Keratinocyte (primary cell): ENCODE data around the gene INPP5A. TPM values are rescaled to one million over a fixed set of nuclear protein-coding genes. Genes with fewer than 3 reads are reported as not detected.

Experiments
- DNase-seq: peaks from one replicate; pipeline ENCODE4 v3.0.0-alpha.2; 2011; ENCODE audit warnings: low read depth, missing footprints, low spot score
- FAIRE-seq: peaks from 2 replicates; lab custom pipeline; 2011; peaks lifted over from hg19 to GRCh38; lab: Jason Lieb, UNC
- H2AFZ ChIP-seq: 2 replicates; pipeline ENCODE4 v1.6.0; 2012; ENCODE audit warnings: low read length, control low read depth, inconsistent platforms; ENCODE audit not compliant: control insufficient read depth
- H3K27ac ChIP-seq: 2 replicates; pipeline ENCODE4 v1.5.1; 2011; ENCODE audit warnings: low read length; ENCODE audit not compliant: control insufficient read depth, insufficient read depth
- H3K27me3 ChIP-seq: 3 replicates; pipeline ENCODE4 v1.6.0; 2011; ENCODE audit warnings: low read length; ENCODE audit not compliant: control insufficient read depth, insufficient read depth; ENCODE audit errors: extremely low read depth
- H3K36me3 ChIP-seq, 2 experiments: 2 replicates in 1 of 2; 3 replicates in 1 of 2; pipeline ENCODE4 v1.5.1; 2011; ENCODE audit warnings: low read length in 2 of 2, mild to moderate bottlenecking in 1 of 2; ENCODE audit not compliant: control insufficient read depth in 2 of 2, insufficient read depth in 2 of 2; ENCODE audit errors: extremely low read depth in 1 of 2
- H3K4me1 ChIP-seq: 3 replicates; pipeline ENCODE4 v1.5.1; 2011; ENCODE audit warnings: low read length; ENCODE audit not compliant: control insufficient read depth, insufficient read depth; ENCODE audit errors: extremely low read depth
- H3K4me2 ChIP-seq: 3 replicates; pipeline ENCODE4 v1.6.0; 2011; ENCODE audit warnings: low read depth, low read length; ENCODE audit not compliant: control insufficient read depth, insufficient read depth; ENCODE audit errors: extremely low read depth
- H3K4me3 ChIP-seq, 3 experiments: fragments of 200-600 bp in 1 of 3; sonication (generic) in 1 of 3; 2 replicates in 2 of 3; 3 replicates in 1 of 3; pipeline ENCODE4 v1.5.1; 2011 to 2016; ENCODE audit warnings: low read length in 3 of 3, mild to moderate bottlenecking in 3 of 3, control low read depth in 2 of 3, inconsistent platforms in 1 of 3, low read depth in 1 of 3, mixed read lengths in 1 of 3, mixed run types in 1 of 3, moderate library complexity in 1 of 3; ENCODE audit not compliant: control insufficient read depth in 2 of 3, insufficient read depth in 2 of 3; ENCODE audit errors: extremely low read depth in 1 of 3
- H3K79me2 ChIP-seq: 2 replicates; pipeline ENCODE4 v1.6.0; 2012; ENCODE audit warnings: low read length; ENCODE audit not compliant: control insufficient read depth, insufficient read depth
- H3K9ac ChIP-seq: 3 replicates; pipeline ENCODE4 v1.6.0; 2011; ENCODE audit warnings: low read length; ENCODE audit not compliant: control insufficient read depth, insufficient read depth; ENCODE audit errors: extremely low read depth
- H3K9me1 ChIP-seq: 3 replicates; pipeline ENCODE4 v1.6.0; 2011; ENCODE audit warnings: low read length; ENCODE audit not compliant: control insufficient read depth, insufficient read depth; ENCODE audit errors: extremely low read depth
- H3K9me3 ChIP-seq: 2 replicates; pipeline ENCODE4 v1.5.1; 2012; ENCODE audit warnings: low read depth, low read length; ENCODE audit not compliant: control insufficient read depth
- H4K20me1 ChIP-seq: 3 replicates; pipeline ENCODE4 v1.6.0; 2011; ENCODE audit warnings: low read length; ENCODE audit not compliant: control insufficient read depth, insufficient read depth; ENCODE audit errors: extremely low read depth
- EZH2 ChIP-seq: IDR thresholded peaks from one replicate; pipeline ENCODE4 v1.6.1; 2012; ENCODE audit warnings: inconsistent platforms, mild to moderate bottlenecking, low read length, moderate library complexity
- dilution Hi-C: fragments of 300-500 bp; cut with MboI; formaldehyde crosslinking; loops from one replicate; pipeline ENCODE4 v1.7.0; 2020; ENCODE audit warnings: low sequenced_read_pairs; ENCODE audit not compliant: extremely low pct_ligation_motif_present
- polyA plus RNA-seq, 5 experiments: library from polyadenylated mRNA; depleted of rRNA in 3 of 5; stranded (reverse) in 3 of 5; stranded (forward) in 1 of 5; unstranded in 1 of 5; fragments of >200 nt; gene quantifications; 1 replicate in 1 of 5; 2 replicates in 3 of 5; 3 replicates in 1 of 5; pipeline versions ENCODE4 v1.2.1 to v1.2.3, GENCODE V29; 2011 to 2012; ENCODE audit warnings: missing spikeins in 2 of 5, low read depth in 1 of 5, low replicate concordance in 1 of 5
- TF ChIP-seq, protein P1 (sequence below), 3 experiments: IDR thresholded peaks in 1 of 3; conservative IDR thresholded peaks in 1 of 3; optimal IDR thresholded peaks in 1 of 3; 2 replicates in 2 of 3; 3 replicates in 1 of 3; pipeline versions ENCODE3 to v1.5.1; 2011; ENCODE audit warnings: low read length in 3 of 3, mild to moderate bottlenecking in 3 of 3, moderate library complexity in 2 of 3, control low read depth in 1 of 3, inconsistent platforms in 1 of 3; ENCODE audit not compliant: insufficient read depth in 2 of 3; ENCODE audit errors: extremely low read depth in 1 of 3

The INPP5A gene
- polyA plus RNA-seq, 1 donor (not counting 4 experiments of a cell fraction or from before 2014, with no cell fraction given) = 11.2 TPM

DNA sequence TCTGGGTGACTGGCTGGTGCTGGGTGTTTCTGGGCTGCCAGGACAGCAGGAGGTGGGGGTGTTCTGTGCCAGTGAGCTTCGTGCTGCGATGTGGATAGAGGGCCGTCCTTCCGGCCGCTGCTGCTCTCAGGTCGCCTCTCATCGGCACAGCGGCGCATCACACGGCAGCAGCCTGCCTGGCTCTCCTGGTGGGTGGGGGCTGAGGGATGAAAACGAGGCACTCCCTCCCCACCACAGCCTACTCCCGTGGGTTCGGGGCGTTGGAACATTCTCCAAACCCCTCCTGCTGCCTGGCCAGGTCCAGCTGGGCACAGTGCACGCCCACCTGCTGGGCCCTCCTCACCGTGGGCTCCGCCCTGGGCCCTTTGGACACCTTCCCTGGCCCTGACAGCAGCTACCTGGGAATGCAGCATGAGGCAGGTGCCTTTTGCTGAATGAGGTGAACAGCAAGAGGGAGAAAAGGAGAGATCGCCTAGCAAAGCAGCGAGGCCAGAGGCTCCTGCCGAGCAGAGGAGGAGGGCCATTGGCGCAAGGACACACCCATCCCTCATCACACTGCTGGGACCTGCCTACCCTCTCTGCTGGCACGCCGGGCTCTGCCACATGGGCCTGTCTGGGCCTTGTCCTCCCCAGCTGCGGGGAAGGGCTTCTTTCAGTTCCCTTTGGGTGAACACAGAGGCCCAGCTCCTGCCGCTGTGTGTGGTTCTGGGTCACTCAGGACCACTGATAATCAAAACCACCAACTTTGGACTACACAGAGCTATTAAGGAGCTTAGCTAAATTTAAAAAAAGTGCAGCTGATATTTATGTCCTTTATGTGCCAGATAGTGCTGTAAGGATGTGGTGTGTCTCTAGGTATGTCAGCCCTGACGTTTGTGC, 33.4 kb downstream of the INPP5A start:
- Histone ChIP-seq H3K79me2 (peaks cover 2% of the 10 kb centered on the region), H3K4me3 (peak overlapping the region; percentile 15 to 64 (median 37)), H3K9me3 (no peaks in the 10 kb centered on the region), H2AFZ (peak overlapping the region; percentile 72), H3K9ac (peak overlapping the region; percentile 61), H3K27ac (peak overlapping the region; percentile 47), H4K20me1 (peaks cover 6% of the 10 kb centered on the region), H3K36me3 (no peaks in the 10 kb centered on the region), H3K27me3 (no peaks in the 10 kb centered on the region), H3K4me1 (peaks cover 25% of the 10 kb centered on the region), H3K4me2 (peak overlapping the region; percentile 94), H3K9me1 (no peaks in the 10 kb centered on the region)
- DNase-seq = peak; percentile 55
- peak; percentile 93 for FAIRE-seq
- dilution Hi-C loops = no loop called here
- no peak for TF ChIP-seq EZH2
- TF ChIP-seq, protein P1, sequence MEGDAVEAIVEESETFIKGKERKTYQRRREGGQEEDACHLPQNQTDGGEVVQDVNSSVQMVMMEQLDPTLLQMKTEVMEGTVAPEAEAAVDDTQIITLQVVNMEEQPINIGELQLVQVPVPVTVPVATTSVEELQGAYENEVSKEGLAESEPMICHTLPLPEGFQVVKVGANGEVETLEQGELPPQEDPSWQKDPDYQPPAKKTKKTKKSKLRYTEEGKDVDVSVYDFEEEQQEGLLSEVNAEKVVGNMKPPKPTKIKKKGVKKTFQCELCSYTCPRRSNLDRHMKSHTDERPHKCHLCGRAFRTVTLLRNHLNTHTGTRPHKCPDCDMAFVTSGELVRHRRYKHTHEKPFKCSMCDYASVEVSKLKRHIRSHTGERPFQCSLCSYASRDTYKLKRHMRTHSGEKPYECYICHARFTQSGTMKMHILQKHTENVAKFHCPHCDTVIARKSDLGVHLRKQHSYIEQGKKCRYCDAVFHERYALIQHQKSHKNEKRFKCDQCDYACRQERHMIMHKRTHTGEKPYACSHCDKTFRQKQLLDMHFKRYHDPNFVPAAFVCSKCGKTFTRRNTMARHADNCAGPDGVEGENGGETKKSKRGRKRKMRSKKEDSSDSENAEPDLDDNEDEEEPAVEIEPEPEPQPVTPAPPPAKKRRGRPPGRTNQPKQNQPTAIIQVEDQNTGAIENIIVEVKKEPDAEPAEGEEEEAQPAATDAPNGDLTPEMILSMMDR (optimal IDR thresholded peaks at IDR 0.05 in 1 of 3, IDR thresholded peaks at IDR 0.05 in 1 of 3, conservative IDR thresholded peaks at IDR 0.05 in 1 of 3; ENCODE audit: extremely low read depth in 1 of 3, insufficient read depth in 2 of 3, low read length in 3 of 3) = peak in 1 of 3 experiments; percentile 31

DNA sequence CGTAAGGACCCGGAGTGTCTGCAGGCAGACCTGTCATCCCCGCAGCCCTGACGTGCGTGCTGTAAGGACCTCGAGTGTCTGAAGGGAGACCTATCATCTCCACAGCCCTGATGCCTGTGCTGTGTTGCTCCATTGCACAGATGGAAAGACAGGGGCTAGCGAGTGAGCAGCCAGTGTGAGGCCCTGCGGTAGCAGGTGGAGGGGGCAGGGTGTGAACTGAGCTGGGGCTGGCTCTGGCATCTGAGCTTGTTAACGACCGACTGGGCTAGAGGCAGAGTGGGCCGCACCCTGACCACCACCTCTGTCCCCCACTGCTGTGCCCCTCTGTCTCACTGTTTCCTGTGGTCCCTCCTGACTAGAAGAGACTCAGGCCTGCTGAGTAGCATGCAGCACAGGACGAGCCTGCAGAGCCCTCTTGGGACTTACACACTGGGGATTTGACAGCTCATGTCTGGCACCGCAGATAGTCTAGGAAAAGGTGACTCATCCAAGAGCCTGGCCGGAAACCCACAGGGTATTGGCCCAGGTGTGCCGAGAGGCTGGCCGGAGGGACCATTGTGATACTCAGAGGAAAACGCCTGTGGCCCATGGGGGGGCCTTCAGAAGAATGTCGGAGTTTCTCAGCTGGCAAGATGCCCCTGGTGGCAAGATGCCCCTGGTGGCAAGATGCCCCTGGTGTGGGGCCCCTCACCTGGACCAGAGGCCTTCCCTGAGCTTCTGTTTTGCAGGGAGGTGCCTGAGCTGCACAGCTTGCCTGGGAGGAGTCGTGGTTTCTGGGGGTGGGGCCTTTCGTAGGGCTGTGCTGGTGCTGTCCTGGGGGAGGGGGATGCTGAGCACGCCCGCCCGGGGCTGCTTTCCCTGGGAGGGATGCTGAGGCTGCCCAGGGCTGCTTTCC, 34.3 kb downstream of the INPP5A start:
- Histone ChIP-seq H3K9ac (peak overlapping the region; percentile 39), H3K36me3 (no peaks in the 10 kb centered on the region), H3K9me1 (no peaks in the 10 kb centered on the region), H3K4me2 (peak overlapping the region; percentile 94), H3K79me2 (peaks cover 4% of the 10 kb centered on the region), H3K9me3 (no peaks in the 10 kb centered on the region), H4K20me1 (peaks cover 6% of the 10 kb centered on the region), H3K4me3 (peak overlapping the region in 1 of 3 experiments; percentile 64), H2AFZ (no peak overlapping the region), H3K27ac (peak overlapping the region; percentile 47), H3K4me1 (peaks cover 25% of the 10 kb centered on the region), H3K27me3 (no peaks in the 10 kb centered on the region)
- DNase-seq = peak; percentile 81
- no peak for TF ChIP-seq EZH2
- TF ChIP-seq, protein P1 (optimal IDR thresholded peaks at IDR 0.05 in 1 of 3, IDR thresholded peaks at IDR 0.05 in 1 of 3, conservative IDR thresholded peaks at IDR 0.05 in 1 of 3; ENCODE audit: extremely low read depth in 1 of 3, insufficient read depth in 2 of 3, low read length in 3 of 3) = peak in 1 of 3 experiments; percentile 2
- FAIRE-seq = peak; percentile 89
- dilution Hi-C loops = no loop called here
